ENCODE measurements around the gene WWOX. TPM values are rescaled to one million over a fixed set of nuclear protein-coding genes. Genes with fewer than 3 reads are reported as not detected.

WWOX gene
- total RNA-seq, 2 donors from 2014 or later = 30.0 to 35.4 TPM

GRCh38 chr16:78815713-78816112, 716.3 kb downstream of the WWOX start:
- Mint-ChIP-seq H3K27ac (no peak overlapping the region), H3K4me3 (no peak overlapping the region), H3K9me3 (no peaks in the 10 kb centered on the region), H3K27me3 (ENCODE audit: insufficient read depth) (no peaks in the 10 kb centered on the region), H3K4me1 (peaks cover 7% of the 10 kb centered on the region), H3K36me3 (ENCODE audit: low read depth) (no peaks in the 10 kb centered on the region)
- no peak for TF ChIP-seq CTCF (conservative IDR thresholded peaks at IDR 0.05)
- Histone ChIP-seq H3K27me3 (ENCODE audit: control insufficient read depth, insufficient read depth, low read length, poor library complexity, severe bottlenecking) (no peaks in the 10 kb centered on the region), H3K27ac (ENCODE audit: low read depth, low read length) (no peak overlapping the region), H3K36me3 (ENCODE audit: control insufficient read depth, insufficient read depth, low read length) (no peaks in the 10 kb centered on the region), H3K4me1 (ENCODE audit: control insufficient read depth, insufficient read depth, low read length) (no peaks in the 10 kb centered on the region), H3K9ac (ENCODE audit: extremely low read depth, low read length, poor library complexity, severe bottlenecking) (no peak overlapping the region), H3K4me3 (ENCODE audit: low read length) (no peak overlapping the region), H3K9me3 (ENCODE audit: control insufficient read depth, low read length) (no peaks in the 10 kb centered on the region)
- no peak for DNase-seq
- WGBS, 2 experiments (ENCODE audit: insufficient coverage in 1 of 2, insufficient read length in 1 of 2) = 90 to 92% methylated on average over 2 of the region's 2 CpGs

GRCh38 chr16:78816499-78817195, 717.2 kb downstream of the WWOX start:
- 94% methylated on average over 2 of the region's 2 CpGs; no CpG with 5 or more reads in 1 of the 2 experiments for WGBS, 2 experiments (ENCODE audit: insufficient coverage in 1 of 2, insufficient read length in 1 of 2)
- no peaks in the 10 kb centered on the region for H3K27me3 ChIP-seq (ENCODE audit: control insufficient read depth, insufficient read depth, low read length, poor library complexity, severe bottlenecking)
- H3K4me3 Mint-ChIP-seq = no peak overlapping the region
- TF ChIP-seq CTCF (conservative IDR thresholded peaks at IDR 0.05) = no peak
- DNase-seq = no peak
- no peaks in the 10 kb centered on the region for H3K36me3 Mint-ChIP-seq (ENCODE audit: low read depth)
- no peak overlapping the region for H3K4me3 ChIP-seq (ENCODE audit: low read length)
- no peak overlapping the region for H3K27ac Mint-ChIP-seq
- H3K4me1 ChIP-seq (ENCODE audit: control insufficient read depth, insufficient read depth, low read length) = no peaks in the 10 kb centered on the region
- peaks cover 7% of the 10 kb centered on the region for H3K4me1 Mint-ChIP-seq
- no peak overlapping the region for H3K27ac ChIP-seq (ENCODE audit: low read depth, low read length)
- no peaks in the 10 kb centered on the region for H3K9me3 ChIP-seq (ENCODE audit: control insufficient read depth, low read length)
- no peak overlapping the region for H3K9ac ChIP-seq (ENCODE audit: extremely low read depth, low read length, poor library complexity, severe bottlenecking)
- no peaks in the 10 kb centered on the region for H3K9me3 Mint-ChIP-seq
- H3K36me3 ChIP-seq (ENCODE audit: control insufficient read depth, insufficient read depth, low read length) = no peaks in the 10 kb centered on the region
- H3K27me3 Mint-ChIP-seq (ENCODE audit: insufficient read depth) = no peaks in the 10 kb centered on the region

- Mint-ChIP-seq H3K4me1 (peaks cover 7% of the 10 kb centered on the region), H3K4me3 (no peak overlapping the region), H3K36me3 (ENCODE audit: low read depth) (no peaks in the 10 kb centered on the region), H3K27ac (no peak overlapping the region), H3K27me3 (ENCODE audit: insufficient read depth) (no peaks in the 10 kb centered on the region), H3K9me3 (no peaks in the 10 kb centered on the region)
- Histone ChIP-seq H3K9ac (ENCODE audit: extremely low read depth, low read length, poor library complexity, severe bottlenecking) (no peak overlapping the region), H3K4me3 (ENCODE audit: low read length) (no peak overlapping the region), H3K9me3 (ENCODE audit: control insufficient read depth, low read length) (no peaks in the 10 kb centered on the region), H3K27me3 (ENCODE audit: control insufficient read depth, insufficient read depth, low read length, poor library complexity, severe bottlenecking) (no peaks in the 10 kb centered on the region), H3K4me1 (ENCODE audit: control insufficient read depth, insufficient read depth, low read length) (no peaks in the 10 kb centered on the region), H3K36me3 (ENCODE audit: control insufficient read depth, insufficient read depth, low read length) (no peaks in the 10 kb centered on the region), H3K27ac (ENCODE audit: low read depth, low read length) (no peak overlapping the region)
- WGBS, 2 experiments (ENCODE audit: insufficient coverage in 1 of 2, insufficient read length in 1 of 2) = 83 to 95% methylated on average over 4 to 6 of the region's 6 CpGs
- no peak for DNase-seq
- no peak for TF ChIP-seq CTCF (conservative IDR thresholded peaks at IDR 0.05)
These were observed 717.8 kb downstream of the WWOX start for GRCh38 chr16:78817200-78817739.

Measured in endodermal cell (in vitro differentiated cells).